GM21529 (cell line): ENCODE measurements around the gene GALR3.

ENCODE experiments used
- ATAC-seq: cut with Tn5 transposase; IDR thresholded peaks from one replicate; pipeline ENCODE4 v1.9.1; 2021; ENCODE audit not compliant: unreplicated experiment

GALR3 gene

GRCh38 chr22:37822079-37822833 is 926 bp upstream of the GALR3 start:
- no peak for ATAC-seq

- no peak for ATAC-seq
Observed at GRCh38 chr22:37824674-37825641, 1.8 kb downstream of the GALR3 start.

GRCh38 chr22:37827056-37827455 is 3.9 kb downstream of the GALR3 start:
- ATAC-seq: no peak

GRCh38 chr22:37830093-37830842 is 7.1 kb downstream of the GALR3 start:
- no peak for ATAC-seq

GRCh38 chr22:37831472-37831871 is 8.3 kb downstream of the GALR3 start:
- ATAC-seq: no peak

GRCh38 chr22:37832022-37832857 is 9.1 kb downstream of the GALR3 start:
- ATAC-seq: no peak

- ATAC-seq: no peak
Observed at GRCh38 chr22:37842015-37842793, 19.0 kb downstream of the GALR3 start.

- ATAC-seq: peak; percentile 37
Observed at GRCh38 chr22:37843741-37844089, 20.5 kb downstream of the GALR3 start.

- no peak for ATAC-seq
Observed at GRCh38 chr22:37844904-37845329, 21.7 kb downstream of the GALR3 start.

- ATAC-seq: no peak
Observed at GRCh38 chr22:37846433-37846832, 23.3 kb downstream of the GALR3 start.

GRCh38 chr22:37848587-37849088 is 25.5 kb downstream of the GALR3 start:
- no peak for ATAC-seq

- ATAC-seq: peak; percentile 56
Observed at GRCh38 chr22:37849089-37849751, 26.0 kb downstream of the GALR3 start, which contains the start of gene EIF3L. EIF3L (plus strand) TSS chr22:37849419; CDS start chr22:37849450, 31 bp downstream.

GRCh38 chr22:37850801-37851200 is 27.6 kb downstream of the GALR3 start:
- ATAC-seq: no peak

- no peak for ATAC-seq
Observed at GRCh38 chr22:37852418-37852817, 29.2 kb downstream of the GALR3 start.

GRCh38 chr22:37854946-37855345 is 31.8 kb downstream of the GALR3 start:
- no peak for ATAC-seq

GRCh38 chr22:37855462-37855861 is 32.3 kb downstream of the GALR3 start:
- no peak for ATAC-seq

GRCh38 chr22:37860796-37861421 is 37.7 kb downstream of the GALR3 start:
- no peak for ATAC-seq

- no peak for ATAC-seq
Observed at GRCh38 chr22:37862570-37863325, 39.6 kb downstream of the GALR3 start.
